NCI-H524 (cell line): Measurements from ENCODE around the gene VANGL1.
"Not testable (repeated sequence)": the region's sequence is repeated elsewhere in the genome, so short reads cannot be mapped to it uniquely, and the experiment has no call there.

Experiments used
- DNase-seq, 2 experiments: peaks; one replicate each; lab custom pipeline; 2025; lab: John Stamatoyannopoulos, UW

VANGL1 gene

GRCh38 chr1:115641762-115642167 is at the start of gene VANGL1:
TSS of gene VANGL1 (plus strand) at chr1:115641970. CDS start at chr1:115651414, 9,444 bp downstream.
- DNase-seq: peak in 1 of 2 experiments; percentile 24

- DNase-seq: no peak
These were observed 49.5 kb upstream of the VANGL1 start for GRCh38 chr1:115592264-115592663.

GRCh38 chr1:115593365-115594259 is 48.2 kb upstream of the VANGL1 start:
- no peak for DNase-seq

GRCh38 chr1:115594600-115594999 is 47.2 kb upstream of the VANGL1 start:
- DNase-seq: no peak

- peak; percentile 62 to 86 for DNase-seq
These were observed 46.3 kb upstream of the VANGL1 start for GRCh38 chr1:115595279-115596079.

GRCh38 chr1:115596080-115596780 is 45.5 kb upstream of the VANGL1 start:
- DNase-seq: no peak

GRCh38 chr1:115604508-115604907 is 37.3 kb upstream of the VANGL1 start:
- no peak for DNase-seq

GRCh38 chr1:115606305-115606704 is 35.5 kb upstream of the VANGL1 start:
- DNase-seq: no peak

GRCh38 chr1:115609021-115609420 is 32.7 kb upstream of the VANGL1 start:
- DNase-seq: no peak

- no peak for DNase-seq
These were observed 28.0 kb upstream of the VANGL1 start for GRCh38 chr1:115613767-115614166.

GRCh38 chr1:115620453-115620852 is 21.3 kb upstream of the VANGL1 start:
- no peak for DNase-seq

GRCh38 chr1:115620950-115621349 is 20.8 kb upstream of the VANGL1 start:
- DNase-seq: no peak

- DNase-seq: peak in 1 of 2 experiments; percentile 1
These were observed 16.9 kb upstream of the VANGL1 start for GRCh38 chr1:115624859-115625258.

- no peak for DNase-seq
These were observed 11.4 kb upstream of the VANGL1 start for GRCh38 chr1:115630342-115630741.

- no peak for DNase-seq
These were observed 9.3 kb upstream of the VANGL1 start for GRCh38 chr1:115632251-115633026.

GRCh38 chr1:115633606-115634005 is 8.2 kb upstream of the VANGL1 start:
- DNase-seq: not testable (repeated sequence)

GRCh38 chr1:115637247-115637646 is 4.5 kb upstream of the VANGL1 start:
- not testable (repeated sequence) for DNase-seq

- DNase-seq: peak in 1 of 2 experiments; percentile 8
These were observed 1.4 kb upstream of the VANGL1 start for GRCh38 chr1:115640384-115640783.

GRCh38 chr1:115642168-115643072 is 650 bp downstream of the VANGL1 start:
- DNase-seq: peak in 1 of 2 experiments; percentile 46

GRCh38 chr1:115643225-115643624 is 1.5 kb downstream of the VANGL1 start:
- no peak for DNase-seq
